ENCODE data around the gene FARS2.

Gene FARS2

DNA sequence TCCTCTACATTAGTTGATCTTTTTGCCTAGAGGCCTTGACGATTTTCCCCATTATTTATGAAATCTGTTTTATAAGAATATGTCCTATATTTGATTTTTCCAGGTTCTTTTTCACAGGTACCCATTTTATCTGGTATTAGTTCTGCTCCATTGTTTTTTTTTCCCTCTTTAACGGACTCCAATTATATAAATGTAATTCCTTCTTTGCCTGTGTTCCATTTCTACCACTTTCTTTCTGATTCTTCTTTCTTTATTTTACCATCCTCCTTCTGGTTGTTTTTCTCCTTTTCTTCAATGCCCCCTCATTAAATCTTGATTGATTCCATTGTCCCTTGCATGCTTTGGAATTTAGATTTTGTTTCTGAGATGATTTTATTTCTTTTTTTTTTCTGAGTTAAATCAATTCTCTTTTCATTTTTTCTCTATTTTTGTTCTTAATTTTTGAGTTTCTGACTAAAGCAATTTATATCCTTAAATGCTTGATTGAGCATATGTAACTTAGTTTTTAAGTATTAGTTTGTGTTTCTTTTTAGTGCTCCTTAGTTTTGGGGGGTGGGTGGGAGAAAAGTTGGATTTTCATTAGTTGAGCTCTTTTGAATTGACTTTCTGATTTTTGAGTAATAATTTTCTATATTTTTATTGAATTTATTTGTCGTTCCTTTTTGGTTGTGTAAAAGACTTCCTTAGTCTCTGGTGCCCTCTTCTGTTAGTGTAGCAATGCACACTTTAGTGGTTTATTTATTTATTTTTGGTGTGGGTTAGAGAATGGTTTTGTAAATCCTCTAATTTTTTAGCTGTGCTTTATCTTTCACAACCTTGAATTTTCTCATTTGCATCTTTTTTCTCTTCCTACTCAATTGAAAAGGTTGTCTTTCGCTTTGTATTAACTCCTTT, 140.8 kb downstream of the FARS2 start (continued):
- TF ChIP-seq ZNF707 (tag by site-specific recombination; IDR thresholded peaks at IDR 0.05) (no peak), ZNF112 (tag by site-specific recombination; IDR thresholded peaks at IDR 0.05) (no peak), ZFP3 (tag by site-specific recombination; IDR thresholded peaks at IDR 0.05; ENCODE audit: low read depth) (no peak), ZNF133 (tag by site-specific recombination; IDR thresholded peaks at IDR 0.05) (peak; percentile 99), CTCF (tag by site-specific recombination; IDR thresholded peaks at IDR 0.05) (0 out of 2 replicates have a peak, but pooled peaks have one; percentile 23), ZNF354C (tag by site-specific recombination; IDR thresholded peaks at IDR 0.05; ENCODE audit: borderline replicate concordance, low read depth) (no peak), ZNF140 (tag by site-specific recombination; IDR thresholded peaks at IDR 0.05) (no peak), SP2 (tag by site-specific recombination; IDR thresholded peaks at IDR 0.05) (no peak)
- TF ChIP-seq, protein P1, sequence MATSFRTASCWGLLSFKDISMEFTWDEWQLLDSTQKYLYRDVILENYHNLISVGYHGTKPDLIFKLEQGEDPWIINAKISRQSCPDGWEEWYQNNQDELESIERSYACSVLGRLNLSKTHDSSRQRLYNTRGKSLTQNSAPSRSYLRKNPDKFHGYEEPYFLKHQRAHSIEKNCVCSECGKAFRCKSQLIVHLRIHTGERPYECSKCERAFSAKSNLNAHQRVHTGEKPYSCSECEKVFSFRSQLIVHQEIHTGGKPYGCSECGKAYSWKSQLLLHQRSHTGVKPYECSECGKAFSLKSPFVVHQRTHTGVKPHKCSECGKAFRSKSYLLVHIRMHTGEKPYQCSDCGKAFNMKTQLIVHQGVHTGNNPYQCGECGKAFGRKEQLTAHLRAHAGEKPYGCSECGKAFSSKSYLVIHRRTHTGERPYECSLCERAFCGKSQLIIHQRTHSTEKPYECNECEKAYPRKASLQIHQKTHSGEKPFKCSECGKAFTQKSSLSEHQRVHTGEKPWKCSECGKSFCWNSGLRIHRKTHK (tag by site-specific recombination; IDR thresholded peaks at IDR 0.05), result no peak
- TF ChIP-seq, protein P2, sequence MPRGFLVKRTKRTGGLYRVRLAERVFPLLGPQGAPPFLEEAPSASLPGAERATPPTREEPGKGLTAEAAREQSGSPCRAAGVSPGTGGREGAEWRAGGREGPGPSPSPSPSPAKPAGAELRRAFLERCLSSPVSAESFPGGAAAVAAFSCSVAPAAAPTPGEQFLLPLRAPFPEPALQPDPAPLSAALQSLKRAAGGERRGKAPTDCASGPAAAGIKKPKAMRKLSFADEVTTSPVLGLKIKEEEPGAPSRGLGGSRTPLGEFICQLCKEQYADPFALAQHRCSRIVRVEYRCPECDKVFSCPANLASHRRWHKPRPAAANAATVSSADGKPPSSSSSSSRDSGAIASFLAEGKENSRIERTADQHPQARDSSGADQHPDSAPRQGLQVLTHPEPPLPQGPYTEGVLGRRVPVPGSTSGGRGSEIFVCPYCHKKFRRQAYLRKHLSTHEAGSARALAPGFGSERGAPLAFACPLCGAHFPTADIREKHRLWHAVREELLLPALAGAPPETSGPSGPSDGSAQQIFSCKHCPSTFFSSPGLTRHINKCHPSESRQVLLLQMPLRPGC (tag by site-specific recombination; IDR thresholded peaks at IDR 0.05), result no peak
- TF ChIP-seq, protein P3, sequence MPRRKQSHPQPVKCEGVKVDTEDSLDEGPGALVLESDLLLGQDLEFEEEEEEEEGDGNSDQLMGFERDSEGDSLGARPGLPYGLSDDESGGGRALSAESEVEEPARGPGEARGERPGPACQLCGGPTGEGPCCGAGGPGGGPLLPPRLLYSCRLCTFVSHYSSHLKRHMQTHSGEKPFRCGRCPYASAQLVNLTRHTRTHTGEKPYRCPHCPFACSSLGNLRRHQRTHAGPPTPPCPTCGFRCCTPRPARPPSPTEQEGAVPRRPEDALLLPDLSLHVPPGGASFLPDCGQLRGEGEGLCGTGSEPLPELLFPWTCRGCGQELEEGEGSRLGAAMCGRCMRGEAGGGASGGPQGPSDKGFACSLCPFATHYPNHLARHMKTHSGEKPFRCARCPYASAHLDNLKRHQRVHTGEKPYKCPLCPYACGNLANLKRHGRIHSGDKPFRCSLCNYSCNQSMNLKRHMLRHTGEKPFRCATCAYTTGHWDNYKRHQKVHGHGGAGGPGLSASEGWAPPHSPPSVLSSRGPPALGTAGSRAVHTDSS (tag by site-specific recombination; IDR thresholded peaks at IDR 0.05), result no peak

DNA sequence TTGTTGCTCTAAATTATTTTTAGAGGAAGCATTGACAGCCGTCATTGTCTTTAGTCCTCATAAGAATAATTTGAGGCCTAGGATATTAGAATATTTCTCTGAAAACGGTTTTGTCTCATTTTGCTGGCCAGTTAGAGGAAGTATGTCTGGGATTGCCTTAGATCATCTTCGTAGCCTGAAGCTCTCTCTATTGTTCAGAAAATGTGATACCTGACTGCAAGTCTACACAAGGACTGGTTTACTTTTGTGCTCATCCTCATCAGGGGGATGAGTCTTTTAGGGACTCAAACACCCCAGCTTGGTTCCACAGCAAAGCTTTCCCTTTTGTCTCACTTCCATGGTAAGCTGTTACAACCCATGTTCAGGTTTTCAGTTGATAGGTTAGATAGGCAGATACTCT, 141.8 kb downstream of the FARS2 start:
- ChIA-PET POLR2A (no interaction called here), CTCF (interaction anchor here (0.6 to 3.7 kb wide), 19 partner anchors 8 to 757 kb away, joined by 3 to 28 read pairs (median 3); no protein-coding TSS in a partner anchor)
- H3K9me3 ChIP-seq (ENCODE audit: control insufficient read depth, insufficient read depth, low read depth, low read length), result no peaks in the 10 kb centered on the region
- no peak overlapping the region for H3K4me3 ChIP-seq (ENCODE audit: low read depth, low read length)
- H3K27ac ChIP-seq (ENCODE audit: extremely low read depth, low read depth, low read length), result no peak overlapping the region
- no peaks in the 10 kb centered on the region for H3K4me1 ChIP-seq (ENCODE audit: control insufficient read depth, insufficient read depth, low read length)
- no peaks in the 10 kb centered on the region for H3K36me3 ChIP-seq (ENCODE audit: control insufficient read depth in 2 of 2, insufficient read depth in 1 of 2, low read length in 2 of 2)
- TF ChIP-seq ZNF830 (tag by site-specific recombination; IDR thresholded peaks at IDR 0.05; ENCODE audit: low read depth), result no peak
- TF ChIP-seq ZNF76 (tag by site-specific recombination; IDR thresholded peaks at IDR 0.05; ENCODE audit: borderline replicate concordance, low read depth), result no peak
- no peak for TF ChIP-seq BCL11B (tag by site-specific recombination; IDR thresholded peaks at IDR 0.05; ENCODE audit: low read depth)
- TF ChIP-seq ZNF366 (tag by site-specific recombination; conservative IDR thresholded peaks at IDR 0.05), result no peak
- no peak for TF ChIP-seq GFI1B (tag by site-specific recombination; IDR thresholded peaks at IDR 0.05)
- no peak for TF ChIP-seq PBX3 (CRISPR knock-in tag; IDR thresholded peaks at IDR 0.05)
